HG03108 (cell line): Measurements from ENCODE around the gene GNG12.

Source experiments
- ATAC-seq: cut with Tn5 transposase; IDR thresholded peaks from one replicate; pipeline ENCODE4 v1.9.1; 2021; ENCODE audit warnings: moderate library complexity; ENCODE audit not compliant: unreplicated experiment

GNG12 gene

DNA sequence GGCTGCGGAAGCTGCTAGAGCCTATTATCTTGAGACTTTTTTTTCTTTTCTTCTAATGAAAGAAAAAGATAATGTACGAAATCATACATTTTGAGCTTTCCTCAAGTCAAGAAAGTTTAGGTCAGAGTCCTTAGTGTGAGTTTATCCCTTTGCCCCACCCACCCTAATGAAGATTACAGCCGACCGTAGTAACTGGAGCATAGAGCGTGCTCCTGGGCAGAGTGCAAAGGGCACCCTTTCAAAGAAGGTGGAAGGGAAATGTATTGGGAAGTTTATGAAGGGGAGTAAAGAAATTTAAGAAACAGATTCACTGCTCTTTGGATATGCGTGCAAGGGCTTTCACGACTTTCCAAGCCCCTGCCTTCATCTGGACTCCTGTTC is 17.2 kb downstream of the GNG12 start:
- no peak for ATAC-seq

DNA sequence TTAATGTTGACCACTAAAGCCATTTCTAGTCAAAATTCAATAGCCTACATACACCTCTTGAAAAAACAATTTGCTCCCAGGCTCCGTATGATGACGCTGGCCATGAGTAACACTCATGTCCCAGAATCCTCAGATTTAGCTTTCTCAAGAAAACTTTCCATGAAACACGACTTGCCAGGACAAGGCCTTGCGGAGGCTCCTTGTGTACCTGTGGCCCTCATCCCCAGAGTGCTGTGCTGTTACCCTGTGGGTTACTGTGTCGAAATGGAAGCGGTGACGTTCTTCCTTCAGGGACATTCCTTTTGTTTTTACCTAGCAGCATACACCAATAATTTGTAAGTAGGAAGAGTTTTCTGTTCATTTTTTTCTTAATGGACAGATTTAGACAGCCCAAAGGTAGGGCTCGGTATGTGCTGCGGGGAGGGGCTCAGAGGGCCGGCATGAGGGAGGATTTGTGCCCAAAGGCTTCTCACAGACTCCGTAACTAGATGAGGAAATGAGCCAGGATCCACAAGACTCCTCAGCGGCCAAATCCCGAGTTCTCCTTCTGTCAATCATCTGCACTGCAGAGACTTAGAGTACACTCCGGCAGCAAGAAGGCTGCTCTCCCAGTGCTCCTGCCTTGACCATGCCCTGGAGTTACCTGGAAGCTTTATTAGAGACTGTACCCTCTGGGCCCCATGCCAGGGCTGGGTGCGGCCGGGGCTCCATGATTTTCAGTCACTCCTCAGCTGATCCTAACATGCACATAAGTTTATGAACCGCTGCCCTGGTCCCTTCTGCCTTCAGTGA is 17.8 kb downstream of the GNG12 start:
- ATAC-seq: no peak

DNA sequence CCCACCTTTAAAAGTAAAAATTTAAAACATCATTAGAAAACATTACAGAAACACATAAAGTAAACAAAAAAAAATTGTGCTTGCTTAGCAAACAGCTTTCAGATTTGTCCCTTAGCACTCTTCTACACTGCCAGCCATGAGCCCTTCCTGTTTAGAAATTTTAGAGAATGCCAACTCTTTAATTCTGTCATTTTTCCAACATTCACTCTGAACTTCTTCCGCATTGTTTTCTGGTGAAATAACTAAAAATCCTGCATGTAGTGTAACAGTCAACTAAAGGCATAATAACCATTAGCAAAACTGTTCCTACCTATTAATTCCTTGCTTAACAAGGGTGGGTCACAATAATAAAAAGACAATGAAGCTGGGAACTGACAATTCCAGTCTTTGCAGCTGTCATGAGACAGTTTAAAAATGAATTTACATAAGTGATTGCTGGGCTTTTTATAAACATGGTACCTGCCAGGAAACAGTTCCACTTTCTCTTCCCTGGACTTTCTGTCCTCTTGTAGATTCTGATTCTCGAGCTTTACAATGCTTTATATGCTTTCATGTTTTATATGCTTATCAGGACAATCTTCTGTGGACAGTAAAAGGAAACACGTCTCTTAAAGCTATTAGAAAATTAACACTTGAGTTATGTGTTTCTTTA is 19.0 kb downstream of the GNG12 start:
- ATAC-seq: no peak

DNA sequence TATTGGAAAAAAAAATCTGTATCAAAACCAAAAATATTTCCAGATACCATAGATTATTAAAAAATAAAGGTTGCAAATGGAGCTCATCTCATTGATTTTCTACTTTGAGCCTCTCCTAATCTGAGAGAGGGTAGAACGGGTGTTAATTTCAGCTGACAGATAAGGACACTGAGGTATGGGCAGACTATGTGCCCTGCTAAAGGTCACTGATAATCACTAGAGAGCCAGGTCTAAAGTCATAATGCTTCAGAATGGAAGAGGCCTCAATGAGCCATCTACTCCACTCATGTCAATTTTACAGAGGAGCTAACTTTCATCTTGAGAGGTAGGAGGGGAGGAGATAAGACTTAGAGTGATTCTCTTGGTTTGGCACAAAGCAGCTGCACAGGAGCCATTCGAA is 21.0 kb downstream of the GNG12 start:
- no peak for ATAC-seq

DNA sequence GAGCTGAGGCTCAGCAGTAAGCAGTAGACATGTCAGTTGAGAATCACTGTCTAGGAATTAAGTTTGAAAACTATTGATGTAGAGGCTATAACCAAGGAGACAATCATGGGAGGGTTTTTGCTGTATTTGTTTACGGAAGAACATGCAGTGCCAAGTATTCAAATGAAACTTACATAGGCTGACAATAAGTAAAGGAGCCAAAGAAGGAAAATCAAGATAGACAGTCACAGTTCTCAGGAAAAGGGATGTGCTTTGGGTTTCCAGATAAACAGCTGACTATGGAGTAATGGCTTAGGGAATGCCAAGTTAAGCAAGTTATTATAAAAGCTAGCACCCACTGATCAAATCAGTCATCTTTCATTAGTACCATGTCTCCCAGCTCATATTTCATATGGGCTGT is 21.5 kb downstream of the GNG12 start:
- no peak for ATAC-seq

DNA sequence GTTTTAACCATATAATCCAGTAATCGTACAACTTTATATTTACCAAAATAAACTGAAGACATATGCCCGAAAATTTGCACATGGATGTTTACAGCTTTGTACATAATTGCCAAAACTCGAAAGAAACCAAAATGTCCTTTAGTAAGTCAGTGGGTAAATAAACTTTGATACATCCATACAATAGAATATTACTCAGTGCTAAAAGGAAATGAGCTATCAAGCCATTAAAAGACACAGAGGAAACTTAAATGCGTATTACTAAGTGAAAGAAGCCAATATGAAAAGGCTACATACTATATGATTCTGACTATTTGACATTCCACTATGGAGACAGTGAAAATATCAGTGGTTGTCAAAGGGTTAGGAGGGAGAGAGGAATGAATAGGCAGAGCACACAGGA is 23.4 kb downstream of the GNG12 start:
- ATAC-seq: no peak

DNA sequence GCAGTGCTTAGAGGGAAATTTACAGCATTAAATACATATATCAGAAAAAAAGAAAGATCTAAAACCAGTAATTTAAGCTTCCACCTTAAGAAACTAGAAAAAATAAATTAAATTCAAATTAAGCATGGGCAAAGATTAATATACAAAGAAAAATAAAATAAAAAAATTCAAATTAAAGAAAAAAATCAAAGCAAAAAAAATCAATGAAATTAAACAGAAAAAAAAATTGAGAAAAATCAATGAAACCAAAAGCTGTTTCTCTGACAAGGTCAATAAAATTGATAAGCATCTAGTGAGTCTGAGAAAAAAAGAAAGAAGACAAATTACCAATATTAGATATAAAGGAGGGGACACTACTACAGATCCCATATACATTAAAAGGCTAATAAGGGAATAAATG is 26.0 kb downstream of the GNG12 start:
- no peak for ATAC-seq

DNA sequence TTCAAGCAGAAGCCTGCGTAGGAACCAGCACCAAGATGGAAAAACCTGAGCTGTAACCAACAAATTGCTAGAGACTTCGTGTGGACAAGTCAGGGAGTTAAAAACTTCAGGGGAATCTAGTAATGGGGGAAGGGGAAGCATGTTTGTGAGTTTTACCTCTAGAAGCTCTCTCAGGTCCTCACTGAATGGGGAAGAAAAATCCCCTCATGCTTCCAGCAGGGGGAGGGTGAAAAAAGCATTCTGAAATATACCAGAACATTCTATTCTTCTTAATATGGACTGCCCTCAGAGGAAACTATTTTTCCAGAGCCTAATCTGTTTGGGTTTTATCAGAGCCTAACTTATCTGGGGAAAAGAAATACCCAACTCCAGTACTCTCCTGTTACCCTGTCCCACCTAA is 28.6 kb downstream of the GNG12 start:
- ATAC-seq: no peak

DNA sequence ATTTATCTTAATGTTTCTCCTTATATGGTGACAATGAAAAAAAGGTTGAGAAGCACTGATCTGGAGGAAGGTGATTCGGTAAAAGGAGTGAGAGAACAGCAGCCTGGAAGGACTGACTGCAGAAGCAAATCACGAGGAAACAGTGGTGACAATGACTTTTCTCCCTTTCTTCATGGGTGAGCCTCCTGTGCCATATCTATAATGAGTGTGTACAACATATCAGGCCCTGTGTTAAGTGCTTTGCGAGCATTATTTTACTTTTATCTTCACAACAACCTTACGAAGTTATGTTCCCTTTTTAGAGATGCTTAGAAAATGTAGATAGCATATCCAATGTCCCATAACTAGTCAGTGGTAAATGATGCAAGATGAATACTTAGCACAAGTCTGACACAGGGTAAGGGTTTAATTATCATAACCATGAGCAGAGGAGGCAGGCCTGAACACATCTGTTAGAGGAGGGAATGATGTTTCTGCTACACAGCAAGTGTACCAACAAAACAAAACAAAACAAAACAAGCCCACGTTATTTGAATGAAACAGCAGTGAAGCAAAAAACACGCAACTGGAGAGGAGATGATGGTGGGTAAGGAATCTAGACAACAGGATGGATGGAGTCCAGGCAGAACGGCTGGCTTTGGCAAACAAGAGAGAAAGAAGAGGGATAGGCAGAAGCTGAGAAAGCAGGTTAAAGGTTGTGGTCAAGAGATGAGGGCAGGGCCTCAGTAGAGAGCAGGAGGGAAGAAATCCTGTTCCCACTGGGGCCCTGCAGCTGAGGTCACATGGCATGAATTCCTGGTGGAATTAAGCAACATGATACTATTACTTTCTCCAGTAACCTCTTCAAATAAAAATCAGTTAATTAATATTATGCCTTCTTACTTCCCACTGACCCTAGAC is 29.6 kb downstream of the GNG12 start:
- ATAC-seq: no peak

DNA sequence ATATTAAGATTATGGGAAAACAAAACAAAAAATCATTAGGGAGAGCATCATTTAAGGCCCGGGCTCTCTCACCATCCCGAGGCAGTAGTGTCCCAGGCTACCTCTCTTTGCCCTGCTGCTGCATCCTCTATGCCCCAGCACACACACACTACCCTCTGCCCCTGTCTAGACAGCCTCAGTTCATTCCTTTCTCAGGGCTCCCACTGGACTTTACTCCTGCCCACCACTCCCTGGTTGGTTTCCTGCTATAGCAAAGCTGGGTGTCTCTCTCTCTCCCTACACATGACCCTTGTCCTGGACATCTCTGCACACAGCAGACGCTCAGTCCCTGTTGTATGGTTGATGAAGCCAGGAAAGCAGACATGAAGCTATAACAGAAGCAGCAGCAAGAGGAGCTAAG is 30.7 kb downstream of the GNG12 start:
- ATAC-seq: no peak

DNA sequence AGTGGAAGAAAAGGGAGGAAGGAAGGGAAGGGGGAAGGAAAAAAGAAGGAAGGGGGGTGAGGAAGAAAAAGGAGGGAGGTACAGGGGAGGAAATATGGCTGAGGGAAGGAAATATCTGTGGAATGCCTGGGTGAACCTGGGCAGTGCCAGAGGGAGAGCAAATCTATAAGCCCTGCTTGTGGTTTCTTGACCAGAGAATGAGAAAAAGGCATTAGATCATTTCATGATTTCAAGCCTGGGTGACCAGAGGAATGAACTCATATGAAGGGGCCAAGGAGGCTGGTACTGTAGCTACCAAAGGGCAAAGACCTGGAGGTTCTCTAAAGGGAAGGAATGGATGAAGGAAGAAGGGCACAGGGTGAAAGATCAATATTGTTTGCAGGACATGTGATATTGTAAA is 31.4 kb downstream of the GNG12 start:
- ATAC-seq: no peak

DNA sequence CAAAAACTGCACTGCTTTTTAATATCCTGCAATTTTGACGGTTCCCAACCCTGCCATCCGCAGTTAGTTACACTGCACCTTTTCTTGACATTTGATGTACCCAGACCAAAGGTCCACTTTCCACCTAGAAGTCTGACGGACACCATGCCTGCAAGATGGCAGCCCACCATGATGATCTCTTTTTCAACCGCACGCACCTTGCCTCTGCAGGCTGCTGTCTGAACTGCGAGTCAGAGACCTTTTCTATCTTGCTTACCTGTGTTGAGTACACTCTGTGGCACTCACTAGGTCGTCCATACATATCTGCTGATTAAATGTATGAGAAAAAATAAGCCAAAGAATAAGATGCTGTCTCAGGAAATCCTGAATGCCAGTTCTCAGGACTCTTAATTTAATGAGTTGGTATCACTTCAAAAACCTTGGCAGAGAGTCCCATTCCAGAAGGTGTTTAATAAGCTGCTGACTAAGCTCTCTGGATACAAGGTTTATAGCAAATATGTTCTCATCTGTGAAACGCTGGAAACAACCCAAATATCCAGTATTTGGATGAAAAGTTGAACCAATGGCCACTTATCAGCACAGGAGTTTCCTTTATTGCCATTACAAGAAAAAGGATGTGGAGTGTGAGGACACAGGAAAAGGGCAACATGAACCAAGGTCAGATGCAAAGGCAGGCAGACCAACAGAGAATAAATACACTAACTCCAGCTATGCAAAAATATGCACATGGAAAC is 37.9 kb downstream of the GNG12 start:
- ATAC-seq: no peak

DNA sequence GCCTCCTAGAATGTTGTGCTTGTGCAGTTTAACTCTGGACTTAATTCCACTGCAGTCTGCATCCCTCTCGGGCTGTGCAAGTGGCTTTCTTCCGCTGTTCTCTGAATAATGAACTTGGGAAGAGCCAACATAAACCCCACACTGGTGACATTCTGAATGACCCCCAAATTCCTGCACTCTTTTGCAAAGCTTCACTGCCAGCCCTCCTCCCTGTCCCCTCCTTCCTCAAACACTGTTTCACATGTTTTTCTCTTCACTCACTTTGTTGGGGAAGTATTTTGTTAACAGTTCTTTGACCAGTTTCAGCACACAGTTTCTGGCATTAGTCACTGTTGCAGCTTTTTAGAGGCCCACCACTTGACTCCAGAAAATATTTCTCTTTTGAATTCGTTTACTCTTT is 39.7 kb downstream of the GNG12 start:
- no peak for ATAC-seq

DNA sequence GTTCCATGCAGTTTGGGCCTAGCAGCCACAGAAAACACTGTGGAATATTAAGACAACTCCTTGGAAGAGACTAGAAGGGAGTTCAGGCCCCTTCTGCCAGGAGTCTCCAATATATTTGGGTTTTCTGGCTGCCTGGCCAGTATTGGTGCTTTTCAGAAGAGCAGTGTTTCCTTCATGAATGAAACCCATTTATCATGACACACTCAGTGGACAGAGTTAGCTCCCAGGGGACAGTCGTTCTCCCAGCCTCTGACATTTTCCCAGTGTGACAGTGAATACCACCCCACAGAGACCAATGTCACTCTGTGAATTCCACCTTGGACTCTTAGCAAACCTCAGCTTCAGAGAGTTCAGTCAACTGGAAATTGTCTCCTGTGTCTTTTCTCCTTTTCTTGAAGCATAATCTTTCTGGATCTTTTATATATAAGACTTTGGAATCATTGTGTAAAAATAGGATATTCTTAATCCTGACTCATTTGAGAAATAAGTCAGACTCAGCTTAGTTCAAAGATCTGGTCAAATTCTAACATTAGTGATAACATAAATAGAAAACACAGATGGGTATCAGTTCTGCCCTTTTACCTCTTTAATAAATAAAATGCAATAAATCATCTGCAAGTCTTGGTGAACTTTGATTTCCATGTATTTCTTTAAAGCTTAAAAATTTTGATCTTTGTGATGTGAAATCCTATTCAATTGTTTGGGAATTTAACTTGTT is 40.4 kb downstream of the GNG12 start:
- ATAC-seq: no peak

DNA sequence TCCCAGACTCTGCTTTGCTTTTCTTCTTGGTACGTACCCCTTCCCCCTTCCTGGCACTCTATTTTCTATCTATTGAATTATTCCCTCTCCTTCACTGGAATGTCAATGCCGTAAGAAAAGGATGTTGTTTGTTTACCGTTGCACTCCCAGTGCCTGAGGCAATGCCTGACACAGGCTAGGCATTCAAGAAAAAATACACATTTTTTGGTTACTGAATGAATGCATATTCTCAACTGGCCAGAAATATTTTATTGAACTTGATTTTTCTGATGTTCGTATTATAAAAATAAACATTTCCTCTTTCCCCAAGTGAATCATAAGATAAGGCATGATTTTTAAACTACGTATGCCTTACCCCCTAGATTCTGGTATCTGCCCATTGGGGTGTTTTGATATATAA is 41.2 kb downstream of the GNG12 start:
- no peak for ATAC-seq

DNA sequence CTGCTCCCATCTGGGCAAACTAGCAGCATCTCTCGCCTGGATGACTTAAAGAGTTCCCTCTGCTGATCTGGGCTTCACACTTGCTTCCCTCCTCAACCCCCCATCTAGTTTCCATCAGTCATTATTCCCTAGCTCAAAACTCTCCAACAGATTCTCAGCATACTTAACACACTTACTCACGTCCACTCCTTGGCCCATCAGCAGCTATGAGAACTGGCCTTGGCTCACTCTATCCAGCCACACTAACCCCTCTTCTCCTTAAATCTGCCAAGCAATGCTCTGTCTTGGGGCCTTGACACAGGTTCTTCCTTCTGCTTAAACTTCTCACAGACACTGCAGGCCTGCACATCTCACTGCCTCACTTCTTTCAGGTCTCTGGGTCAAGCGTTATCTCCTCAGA is 41.6 kb downstream of the GNG12 start:
- ATAC-seq: no peak

DNA sequence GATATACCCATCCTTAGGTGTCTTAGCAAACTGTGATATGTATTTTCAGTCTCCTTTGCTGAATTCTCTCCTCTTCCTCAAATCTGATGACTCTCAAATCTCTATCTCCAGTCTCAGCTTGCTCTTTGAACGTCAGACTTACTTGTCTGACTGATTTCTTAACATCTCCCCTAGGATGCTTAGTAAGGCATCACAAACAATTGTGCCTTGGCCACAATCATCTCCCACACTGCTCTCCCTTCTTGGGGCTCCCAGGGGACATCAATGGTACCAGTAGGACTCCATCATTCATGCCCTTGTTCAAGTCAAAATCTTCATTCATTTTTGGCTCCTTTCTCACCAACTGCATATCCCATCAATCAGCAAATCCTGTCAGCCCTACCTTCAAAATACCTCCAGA is 42.0 kb downstream of the GNG12 start:
- no peak for ATAC-seq

DNA sequence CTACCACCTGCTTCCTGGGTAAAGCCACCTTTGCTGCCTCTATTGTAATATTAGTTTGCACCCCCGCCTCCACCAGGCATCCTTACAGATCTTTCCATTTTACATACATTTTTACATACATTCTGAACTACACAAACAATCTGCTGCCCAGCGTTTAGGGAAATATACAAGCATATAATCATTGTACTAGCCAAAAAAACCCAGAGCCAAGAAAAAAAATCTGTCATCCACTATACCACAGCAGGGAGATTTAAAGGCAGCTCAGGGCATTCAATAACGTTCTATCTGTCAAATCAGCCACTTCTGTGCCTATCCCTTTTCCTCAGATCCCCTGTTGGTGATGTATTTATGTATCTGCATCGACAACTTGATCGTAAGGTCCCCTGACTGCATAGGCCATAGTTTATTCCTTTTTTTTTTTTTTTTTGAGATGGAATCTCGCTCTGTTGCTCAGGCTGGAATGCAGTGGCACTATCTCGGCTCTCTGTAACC is 43.0 kb downstream of the GNG12 start:
- ATAC-seq: no peak

DNA sequence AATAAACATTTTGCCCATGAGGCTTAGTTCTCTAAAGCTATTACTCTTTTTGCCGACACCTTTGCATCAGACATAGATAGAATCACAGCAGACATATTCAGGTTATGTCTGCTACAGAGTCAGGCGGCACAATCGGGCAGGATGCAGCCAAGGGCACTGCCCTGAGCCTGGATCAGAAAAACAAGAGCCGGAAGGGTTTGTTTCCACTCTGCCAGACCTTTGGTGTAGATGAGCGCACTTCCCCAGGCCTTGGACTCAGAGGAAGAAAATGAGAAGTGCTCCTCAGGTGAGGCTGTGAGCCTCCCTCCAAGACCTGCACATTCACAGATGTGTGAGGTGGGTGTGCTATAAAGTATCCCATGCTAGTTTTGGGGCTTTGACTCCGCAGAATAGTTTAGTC is 43.7 kb downstream of the GNG12 start:
- ATAC-seq: no peak

DNA sequence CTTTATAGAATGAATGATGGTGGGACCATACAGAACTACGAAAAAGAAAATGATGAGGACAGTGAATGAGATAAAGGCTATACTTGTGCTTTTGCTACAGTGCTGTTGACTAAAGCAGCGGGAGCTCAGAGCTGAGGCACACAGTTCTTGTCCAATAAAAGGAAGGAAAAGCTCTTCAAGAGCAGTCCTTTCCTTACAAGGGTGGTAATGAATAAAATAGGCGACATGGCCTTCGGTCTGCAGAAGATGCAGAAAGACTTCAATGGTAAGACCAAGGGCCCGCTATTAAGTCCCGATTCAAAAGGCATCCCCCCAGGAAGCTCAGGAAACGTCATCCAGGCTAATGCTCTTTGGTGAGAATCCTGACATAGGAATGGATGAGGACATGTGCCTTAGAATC is 44.4 kb downstream of the GNG12 start:
- ATAC-seq: no peak
